ENCODE data around the gene VWA8. TPM values are rescaled to one million over a fixed set of nuclear protein-coding genes. Genes with fewer than 3 reads are reported as not detected.

The VWA8 gene
- total and polyA plus RNA-seq, 8 donors: 11.9 to 24.4 (median 14.4) TPM

GRCh38 chr13:41742917-41743552 is 217.9 kb downstream of the VWA8 start:
- intact Hi-C loops (cut with DNase I): no loop called here
- Histone ChIP-seq H3K9me3 (peaks cover 0 to 3% of the 10 kb centered on the region in 2 donors), H3K4me1 (no peaks in the 10 kb centered on the region), H3K36me3 (no peaks in the 10 kb centered on the region), H3K27ac (no peak overlapping the region), H3K4me3 (no peak overlapping the region), H3K27me3 (no peaks in the 10 kb centered on the region)
- no peak for ATAC-seq
- DNase-seq: no peak
- no peak for TF ChIP-seq CTCF (IDR thresholded peaks at IDR 0.05)

- Histone ChIP-seq H3K4me1 (no peaks in the 10 kb centered on the region), H3K9me3 (no peaks in the 10 kb centered on the region), H3K4me3 (no peak overlapping the region), H3K27ac (no peak overlapping the region), H3K36me3 (no peaks in the 10 kb centered on the region), H3K27me3 (no peaks in the 10 kb centered on the region)
- no peak for TF ChIP-seq CTCF (IDR thresholded peaks at IDR 0.05)
- intact Hi-C loops (cut with DNase I): no loop called here
- ATAC-seq: no peak
- no peak for DNase-seq
These were observed 220.4 kb downstream of the VWA8 start for GRCh38 chr13:41740479-41740878.

GRCh38 chr13:41722684-41723535 is 238.0 kb downstream of the VWA8 start:
- ATAC-seq (no peak), DNase-seq (no peak)
- Histone ChIP-seq H3K36me3 (peaks cover 0 to 25% of the 10 kb centered on the region in 2 donors), H3K27me3 (no peaks in the 10 kb centered on the region), H3K4me1 (no peaks in the 10 kb centered on the region), H3K9me3 (no peaks in the 10 kb centered on the region), H3K4me3 (no peak overlapping the region), H3K27ac (no peak overlapping the region)
- intact Hi-C loops (cut with DNase I): no loop called here
- no peak for TF ChIP-seq CTCF (IDR thresholded peaks at IDR 0.05)

- Histone ChIP-seq H3K36me3 (peaks cover 0 to 21% of the 10 kb centered on the region in 2 donors), H3K27me3 (no peaks in the 10 kb centered on the region), H3K9me3 (no peaks in the 10 kb centered on the region), H3K27ac (no peak overlapping the region), H3K4me3 (no peak overlapping the region), H3K4me1 (no peaks in the 10 kb centered on the region)
- intact Hi-C loops (cut with DNase I): no loop called here
- DNase-seq (no peak), ATAC-seq (no peak)
- no peak for TF ChIP-seq CTCF (IDR thresholded peaks at IDR 0.05)
These were observed 239.9 kb downstream of the VWA8 start for GRCh38 chr13:41720839-41721561.

- Histone ChIP-seq H3K4me1 (no peaks in the 10 kb centered on the region), H3K27me3 (no peaks in the 10 kb centered on the region), H3K27ac (no peak overlapping the region), H3K36me3 (peaks cover 0 to 17% of the 10 kb centered on the region in 2 donors), H3K9me3 (no peaks in the 10 kb centered on the region), H3K4me3 (no peak overlapping the region)
- ATAC-seq: no peak
- no peak for TF ChIP-seq CTCF (IDR thresholded peaks at IDR 0.05)
- DNase-seq: no peak
- intact Hi-C loops (cut with DNase I): no loop called here
These were observed 244.7 kb downstream of the VWA8 start for GRCh38 chr13:41716236-41716635.
